ENCODE data around the gene RNU1-3.

RNU1-3 gene

GRCh38 chr1:16617778-16618580 is 48.8 kb downstream of the RNU1-3 start:
- DNase-seq = no peak

- no peak for DNase-seq
Observed at GRCh38 chr1:16617114-16617631, 49.6 kb downstream of the RNU1-3 start.

Measured in NCI-H2227 treated with DMSO at 0.1 percent for 48 hours (cell line).